ENCODE data around the gene RNF144A. TPM values are rescaled to one million over a fixed set of nuclear protein-coding genes. Genes with fewer than 3 reads are reported as not detected.

RNF144A gene
- total RNA-seq, 1 experiment from 2014 or later = 0.21 TPM

GRCh38 chr2:6913415-6914157, 3.6 kb upstream of the RNF144A start:
- ChIA-PET CTCF (interaction anchor here (4.8 kb wide), 1 partner anchor 130 kb away, joined by 22 read pairs; no protein-coding TSS in a partner anchor), POLR2A (no interaction called here)
- no peak overlapping the region for H3K4me3 Mint-ChIP-seq (ENCODE audit: unreplicated experiment)
- no peak for DNase-seq (ENCODE audit: unreplicated experiment)
- TF ChIP-seq CTCF (IDR thresholded peaks at IDR 0.05; ENCODE audit: unreplicated experiment) = no peak
- peaks cover 24% of the 10 kb centered on the region for H3K27me3 Mint-ChIP-seq (ENCODE audit: insufficient read depth, unreplicated experiment)
- no peaks in the 10 kb centered on the region for H3K4me1 Mint-ChIP-seq (ENCODE audit: insufficient read depth, unreplicated experiment)
- intact Hi-C loops (cut with micrococcal nuclease) = no loop called here
- no peaks in the 10 kb centered on the region for H3K36me3 Mint-ChIP-seq (ENCODE audit: insufficient read depth, unreplicated experiment)
- no peaks in the 10 kb centered on the region for H3K9me3 Mint-ChIP-seq (ENCODE audit: unreplicated experiment)
- H3K27ac Mint-ChIP-seq (ENCODE audit: low read depth, unreplicated experiment) = no peak overlapping the region
- no TSS peak for BruUV-seq (replicated peaks)

GRCh38 chr2:6914828-6915227, 2.4 kb upstream of the RNF144A start:
- TF ChIP-seq CTCF (IDR thresholded peaks at IDR 0.05; ENCODE audit: unreplicated experiment) = no peak
- DNase-seq (ENCODE audit: unreplicated experiment) = peak; percentile 78
- H3K27ac Mint-ChIP-seq (ENCODE audit: low read depth, unreplicated experiment) = no peak overlapping the region
- ChIA-PET CTCF (interaction anchor here (0.5 to 4.8 kb wide), 5 partner anchors 50 to 224 kb away, joined by 3 to 22 read pairs (median 3); no protein-coding TSS in a partner anchor), POLR2A (interaction anchor here (0.6 to 1.0 kb wide), 3 partner anchors 19 to 448 kb away, joined by 3 to 4 read pairs (median 3); no protein-coding TSS in a partner anchor)
- no peaks in the 10 kb centered on the region for H3K36me3 Mint-ChIP-seq (ENCODE audit: insufficient read depth, unreplicated experiment)
- no TSS peak for BruUV-seq (replicated peaks)
- no peaks in the 10 kb centered on the region for H3K9me3 Mint-ChIP-seq (ENCODE audit: unreplicated experiment)
- peaks cover 12% of the 10 kb centered on the region for H3K27me3 Mint-ChIP-seq (ENCODE audit: insufficient read depth, unreplicated experiment)
- intact Hi-C loops (cut with micrococcal nuclease) = no loop called here
- H3K4me1 Mint-ChIP-seq (ENCODE audit: insufficient read depth, unreplicated experiment) = no peaks in the 10 kb centered on the region
- no peak overlapping the region for H3K4me3 Mint-ChIP-seq (ENCODE audit: unreplicated experiment)

GRCh38 chr2:6915399-6915798, 1.8 kb upstream of the RNF144A start:
- Mint-ChIP-seq H3K9me3 (ENCODE audit: unreplicated experiment) (no peaks in the 10 kb centered on the region), H3K4me1 (ENCODE audit: insufficient read depth, unreplicated experiment) (no peaks in the 10 kb centered on the region), H3K4me3 (ENCODE audit: unreplicated experiment) (no peak overlapping the region), H3K36me3 (ENCODE audit: insufficient read depth, unreplicated experiment) (no peaks in the 10 kb centered on the region), H3K27ac (ENCODE audit: low read depth, unreplicated experiment) (no peak overlapping the region), H3K27me3 (ENCODE audit: insufficient read depth, unreplicated experiment) (peaks cover 6% of the 10 kb centered on the region)
- POLR2A ChIA-PET = interaction anchor here (0.6 to 1.4 kb wide), 4 partner anchors 18 to 448 kb away, joined by 3 to 4 read pairs (median 3); no protein-coding TSS in a partner anchor
- no peak for TF ChIP-seq CTCF (IDR thresholded peaks at IDR 0.05; ENCODE audit: unreplicated experiment)
- CTCF ChIA-PET = interaction anchor here (0.6 to 4.8 kb wide), 5 partner anchors 9 to 128 kb away, joined by 3 to 22 read pairs (median 6); no protein-coding TSS in a partner anchor
- DNase-seq (ENCODE audit: unreplicated experiment) = no peak
- intact Hi-C loops (cut with micrococcal nuclease) = no loop called here
- no TSS peak for BruUV-seq (replicated peaks)

- Mint-ChIP-seq H3K4me1 (ENCODE audit: insufficient read depth, unreplicated experiment) (no peaks in the 10 kb centered on the region), H3K27ac (ENCODE audit: low read depth, unreplicated experiment) (no peak overlapping the region), H3K36me3 (ENCODE audit: insufficient read depth, unreplicated experiment) (no peaks in the 10 kb centered on the region), H3K4me3 (ENCODE audit: unreplicated experiment) (no peak overlapping the region), H3K27me3 (ENCODE audit: insufficient read depth, unreplicated experiment) (no peaks in the 10 kb centered on the region), H3K9me3 (ENCODE audit: unreplicated experiment) (no peaks in the 10 kb centered on the region)
- ChIA-PET POLR2A (interaction anchor here (1.4 kb wide), 1 partner anchor 106 kb away, joined by 3 read pairs; no protein-coding TSS in a partner anchor), CTCF (interaction anchor here (0.7 to 1.9 kb wide), 12 partner anchors 10 to 141 kb away, joined by 3 to 9 read pairs (median 3); no protein-coding TSS in a partner anchor)
- BruUV-seq (replicated peaks) = no TSS peak
- intact Hi-C loops (cut with micrococcal nuclease) = no loop called here
- no peak for TF ChIP-seq CTCF (IDR thresholded peaks at IDR 0.05; ENCODE audit: unreplicated experiment)
- no peak for DNase-seq (ENCODE audit: unreplicated experiment)
Observed at GRCh38 chr2:6916224-6916623, 988 bp upstream of the RNF144A start.

Measured in MCF 10A (cell line).